Right lobe of liver (tissue), 6 donors: ENCODE measurements around the gene TDRD1. TPM values are rescaled to one million over a fixed set of nuclear protein-coding genes. Genes with fewer than 3 reads are reported as not detected.
"Not testable (repeated sequence)": the region's sequence is repeated elsewhere in the genome, so short reads cannot be mapped to it uniquely, and the experiment has no call there.

Source experiments
- ATAC-seq, 4 donors: fragments of 200-7000 bp; cut with Tn5 transposase; one replicate each; pipeline ENCODE4 v1.9.1; 2020; ENCODE audit warnings: mild to moderate bottlenecking in 4 of 4, moderate library complexity in 4 of 4
- DNase-seq, 3 donors: peaks; one replicate each; pipeline ENCODE4 v3.0.0-alpha.2; 2020
- H3K27ac ChIP-seq, 3 donors: fragments of 200-600 bp; one replicate each; pipeline ENCODE4 v1.8.0; 2022
- H3K27me3 ChIP-seq, 2 donors: fragments of 200-600 bp; one replicate each; pipeline ENCODE4 v1.8.0; 2022
- H3K36me3 ChIP-seq, 4 donors: fragments of 200-600 bp; sonication (generic) in 1 of 4; one replicate each; pipeline versions ENCODE4 v1.5.1 to v1.8.0; 2017 to 2022; ENCODE audit warnings: control low read depth in 1 of 4
- H3K4me1 ChIP-seq, 4 donors: fragments of 200-600 bp; sonication (generic) in 1 of 4; one replicate each; pipeline versions ENCODE4 v1.5.1 to v1.8.0; 2017 to 2022; ENCODE audit warnings: control low read depth in 1 of 4
- H3K4me3 ChIP-seq, 3 donors: fragments of 200-600 bp; one replicate each; pipeline ENCODE4 v1.8.0; 2022
- H3K9me3 ChIP-seq, 4 donors: fragments of 200-600 bp; sonication (generic) in 1 of 4; one replicate each; pipeline versions ENCODE4 v1.5.1 to v1.8.0; 2017 to 2022; ENCODE audit warnings: control low read depth in 1 of 4
- CTCF ChIP-seq, 4 donors: fragments of 200-600 bp in 3 of 4; fragments of 450-650 bp in 1 of 4; IDR thresholded peaks; one replicate each; pipeline versions ENCODE4 v1.5.1 to v1.8.0; 2016 to 2022; ENCODE audit warnings: antibody characterized with exemption in 4 of 4, mild to moderate bottlenecking in 2 of 4
- POLR2A ChIP-seq: fragments of 450-650 bp; IDR thresholded peaks from one replicate; pipeline ENCODE4 v1.6.1; 2017; ENCODE audit warnings: antibody characterized with exemption, mild to moderate bottlenecking
- WGBS: methylation state at CpG from one replicate; pipeline ENCODE4 v1.1.6; 2018; ENCODE audit warnings: low coverage, low lambda C conversion rate; ENCODE audit not compliant: insufficient coverage; ENCODE audit errors: missing lambda C conversion rate; 5-methylcytosine and 5-hydroxymethylcytosine counted together
- intact Hi-C, 2 donors: fragments of 100-400 bp; cut with DNase I; formaldehyde crosslinking; loops; one replicate each; pipeline versions ENCODE4 v1.11.2 to v1.14.1; 2022
- long read RNA-seq: library from polyadenylated mRNA; unstranded; transcript quantifications from one replicate; pipeline ENCODE4 v2.0.0, GENCODE V29; 2019
- total RNA-seq, 6 experiments: library from RNA; depleted of rRNA in 2 of 6; stranded (reverse); fragments of >200 nt in 2 of 6; fragmentation: NEBNext Ultra II Directional in 3 of 6; extraction: Animal tissue kit (Norgen Biotek cat#: 25700) in 3 of 6; gene quantifications; one replicate each; pipeline versions ENCODE4 v1.1.0 to v1.2.4, GENCODE V29; 2016 to 2023
- donor health status: DM: no; HTN: yes; CAD: no.
- donor health status: DM: no; HTN: no; CAD: no.
- donor health status: DM: no; HTN: no; CAD: no.
- donor health status: DM: no; HTN: yes; CAD: no.
- donor health status: DM: no; HTN: yes; CAD: no.

TDRD1 gene
- under 1 TPM in 5 of 6 experiments, not detected in 1; 0.06 to 0.17 (median 0.12) TPM for total RNA-seq
- long read RNA-seq: 0 reads

- Histone ChIP-seq H3K36me3 (no peaks in the 10 kb centered on the region), H3K27ac (no peak within 1 kb of the TSS), H3K4me1 (no peaks in the 10 kb centered on the region), H3K4me3 (no peak within 1 kb of the TSS), H3K27me3 (no peaks in the 10 kb centered on the region), H3K9me3 (no peaks in the 10 kb centered on the region)
- DNase-seq (no peak), ATAC-seq (no peak)
- intact Hi-C loops: no loop called here
- TF ChIP-seq POLR2A (no peak), CTCF (IDR thresholded peaks at IDR 0.05) (no peak)
- WGBS: 66% methylated on average over 26 of the region's 28 CpGs
Observed at GRCh38 chr10:114179148-114179547, at the start of gene TDRD1. TSS of gene TDRD1 (plus strand) at chr10:114179353. CDS start at chr10:114187832, 8,479 bp downstream.

DNA sequence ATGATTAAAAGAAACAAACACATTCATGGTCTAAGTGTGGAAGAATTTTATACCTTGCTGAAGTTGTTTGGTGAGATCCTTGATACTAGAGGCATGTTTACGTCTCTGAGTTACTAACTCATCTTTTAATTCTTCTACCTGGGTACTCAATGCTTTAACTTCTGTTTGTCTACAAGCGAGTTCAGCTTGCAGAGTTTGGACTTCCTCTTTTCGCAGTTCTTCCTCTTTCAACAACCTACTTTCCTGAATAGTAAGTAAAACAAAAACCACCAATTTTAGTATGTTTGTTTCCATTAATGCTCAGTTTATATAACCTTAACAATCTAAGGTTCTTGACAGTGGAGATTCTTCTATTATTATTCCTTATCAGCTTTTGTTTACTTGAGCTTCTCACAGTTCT, 48.1 kb upstream of the TDRD1 start:
- H3K36me3 ChIP-seq: peaks cover 0 to 73% (median 10%) of the 10 kb centered on the region in 4 donors
- ATAC-seq (peak in 1 of 4 donors; percentile 26), DNase-seq (no peak)
- TF ChIP-seq POLR2A (no peak), CTCF (IDR thresholded peaks at IDR 0.05) (no peak)
- H3K4me3 ChIP-seq: no peak overlapping the region
- H3K27me3 ChIP-seq: no peaks in the 10 kb centered on the region
- intact Hi-C loops: no loop called here
- no peaks in the 10 kb centered on the region for H3K4me1 ChIP-seq
- H3K9me3 ChIP-seq: no peaks in the 10 kb centered on the region
- WGBS: 70% methylated on average over 3 of the region's 3 CpGs
- H3K27ac ChIP-seq: no peak overlapping the region

GRCh38 chr10:114135476-114135875, 43.7 kb upstream of the TDRD1 start:
- intact Hi-C loops: no loop called here
- Histone ChIP-seq H3K27ac (no peak overlapping the region), H3K36me3 (peaks cover 0 to 47% (median 14%) of the 10 kb centered on the region in 4 donors), H3K4me3 (no peak overlapping the region), H3K27me3 (no peaks in the 10 kb centered on the region), H3K9me3 (no peaks in the 10 kb centered on the region), H3K4me1 (no peaks in the 10 kb centered on the region)
- TF ChIP-seq POLR2A: no peak
- TF ChIP-seq CTCF (IDR thresholded peaks at IDR 0.05): no peak
- no peak for DNase-seq
- 82% methylated on average over 2 of the region's 2 CpGs for WGBS
- ATAC-seq: no peak

DNA sequence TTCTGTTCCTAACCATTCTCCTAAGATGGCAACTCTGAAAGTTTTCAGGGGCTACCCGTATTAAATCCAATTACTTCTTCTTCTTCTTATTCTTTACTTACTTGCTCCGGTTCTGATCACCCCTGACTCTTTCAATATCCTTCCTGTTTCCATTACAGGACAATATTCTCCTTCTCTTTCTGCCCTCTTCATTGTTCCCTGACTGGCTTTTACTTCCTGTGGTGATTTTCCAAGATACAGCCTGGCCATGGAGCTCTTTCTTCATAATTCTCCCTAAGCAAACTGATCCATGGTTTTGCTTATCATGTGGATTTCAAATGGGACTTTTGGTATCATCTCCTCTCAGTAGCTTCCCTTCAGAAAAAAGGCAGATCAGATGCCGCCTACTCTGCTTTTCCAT, 40.6 kb upstream of the TDRD1 start:
- DNase-seq: no peak
- Histone ChIP-seq H3K4me3 (no peak overlapping the region), H3K9me3 (no peaks in the 10 kb centered on the region), H3K4me1 (no peaks in the 10 kb centered on the region), H3K27ac (no peak overlapping the region), H3K27me3 (no peaks in the 10 kb centered on the region), H3K36me3 (peaks cover 0 to 31% (median 11%) of the 10 kb centered on the region in 4 donors)
- TF ChIP-seq CTCF (IDR thresholded peaks at IDR 0.05) (no peak), POLR2A (no peak)
- intact Hi-C loops: no loop called here
- 79% methylated on average over 3 of the region's 3 CpGs for WGBS
- no peak for ATAC-seq

GRCh38 chr10:114140036-114140435, 39.1 kb upstream of the TDRD1 start:
- H3K36me3 ChIP-seq: peaks cover 0 to 26% (median 11%) of the 10 kb centered on the region in 4 donors
- no peaks in the 10 kb centered on the region for H3K27me3 ChIP-seq
- no peak overlapping the region for H3K4me3 ChIP-seq
- WGBS: 22% methylated on average over 1 of the region's 1 CpG
- intact Hi-C loops: no loop called here
- no peak overlapping the region for H3K27ac ChIP-seq
- ATAC-seq (no peak), DNase-seq (no peak)
- no peak for TF ChIP-seq CTCF (IDR thresholded peaks at IDR 0.05)
- no peak for TF ChIP-seq POLR2A
- H3K9me3 ChIP-seq: no peaks in the 10 kb centered on the region
- no peaks in the 10 kb centered on the region for H3K4me1 ChIP-seq

GRCh38 chr10:114140827-114141226, 38.3 kb upstream of the TDRD1 start:
- H3K4me1 ChIP-seq, ATAC-seq, H3K4me3 ChIP-seq, H3K9me3 ChIP-seq, H3K27ac ChIP-seq, DNase-seq, H3K27me3 ChIP-seq, intact Hi-C loops: not testable (repeated sequence)
- WGBS: 83% methylated on average over 1 of the region's 2 CpGs
- H3K36me3 ChIP-seq: peaks cover 0 to 21% (median 7%) of the 10 kb centered on the region in 4 donors
